WTC11 (cell line): ENCODE results near the gene LMF1. TPM values are rescaled to one million over a fixed set of nuclear protein-coding genes. Genes with fewer than 3 reads are reported as not detected.

Experiments used
- ATAC-seq: fragments of 200-7000 bp; cut with Tn5 transposase; 2 replicates; pipeline ENCODE4 v1.10.0; 2021; ENCODE audit warnings: mild to moderate bottlenecking, moderate library complexity
- CTCF ChIA-PET: fragments of 300-600 bp; sonication (Branson Sonifier 250); formaldehyde crosslinking; loops from one replicate; lab custom pipeline; 2021; ENCODE audit warnings: antibody characterized with exemption; lab: Charles Lee
- POLR2A ChIA-PET: fragments of 350-600 bp; sonication (Branson Sonifier 250); formaldehyde crosslinking; loops from one replicate; lab custom pipeline; 2021; ENCODE audit warnings: antibody characterized with exemption; lab: Charles Lee
- DNase-seq: peaks from one replicate; pipeline ENCODE4 v3.0.0; 2021; ENCODE audit warnings: low spot score
- H3K27ac Mint-ChIP-seq: 2 replicates; pipeline ENCODE4 v1.8.0; 2021; ENCODE audit warnings: mixed read lengths
- H3K27me3 Mint-ChIP-seq: 2 replicates; pipeline ENCODE4 v1.8.0; 2021; ENCODE audit warnings: low read depth, mild to moderate bottlenecking, moderate library complexity, mixed read lengths
- H3K36me3 Mint-ChIP-seq: 2 replicates; pipeline ENCODE4 v1.8.0; 2021; ENCODE audit warnings: mixed read lengths
- H3K4me1 Mint-ChIP-seq: 2 replicates; pipeline ENCODE4 v1.8.0; 2022; ENCODE audit warnings: mixed read lengths
- H3K4me3 Mint-ChIP-seq: 2 replicates; pipeline ENCODE4 v1.8.0; 2021; ENCODE audit warnings: mild to moderate bottlenecking, moderate library complexity, mixed read lengths
- H3K9me3 Mint-ChIP-seq: 2 replicates; pipeline ENCODE4 v1.8.0; 2021; ENCODE audit warnings: mixed read lengths
- CDX4 ChIP-seq: fragments of 250-450 bp; sonication (Bioruptor Pico); IDR thresholded peaks from 2 replicates; pipeline ENCODE4 v1.9.0; 2021; ENCODE audit warnings: moderate library complexity, mild to moderate bottlenecking, inconsistent platforms, borderline replicate concordance
- IRF1 ChIP-seq: sonication (generic); formaldehyde crosslinking; IDR thresholded peaks from 2 replicates; pipeline ENCODE4 v1.8.0; 2023; ENCODE audit warnings: missing genetic modification reagents
- JAZF1 ChIP-seq: fragments of 250-450 bp; sonication (Bioruptor Pico); IDR thresholded peaks from 2 replicates; pipeline ENCODE4 v1.9.0; 2021; ENCODE audit warnings: moderate library complexity, mild to moderate bottlenecking, inconsistent platforms
- MYBL2 ChIP-seq: sonication (generic); formaldehyde crosslinking; IDR thresholded peaks from 2 replicates; pipeline ENCODE4 v1.8.1; 2023; ENCODE audit warnings: mild to moderate bottlenecking, moderate library complexity, missing genetic modification reagents
- SMAD4 ChIP-seq: sonication (generic); formaldehyde crosslinking; IDR thresholded peaks from 2 replicates; pipeline ENCODE4 v1.8.0; 2022; ENCODE audit warnings: mild to moderate bottlenecking, missing genetic modification reagents
- TEAD1 ChIP-seq: sonication (generic); formaldehyde crosslinking; IDR thresholded peaks from 2 replicates; pipeline ENCODE4 v1.8.0; 2022; ENCODE audit warnings: mild to moderate bottlenecking, missing genetic modification reagents
- ZNF121 ChIP-seq: sonication (generic); formaldehyde crosslinking; IDR thresholded peaks from 2 replicates; pipeline ENCODE4 v1.8.0; 2023; ENCODE audit warnings: missing genetic modification reagents
- ZNF532 ChIP-seq: fragments of 250-450 bp; sonication (Bioruptor Pico); IDR thresholded peaks from 2 replicates; pipeline ENCODE4 v1.9.0; 2021; ENCODE audit warnings: mild to moderate bottlenecking, borderline replicate concordance
- ZSCAN18 ChIP-seq: fragments of 250-450 bp; sonication (Bioruptor Pico); IDR thresholded peaks from 2 replicates; pipeline ENCODE4 v2.1.2; 2022; ENCODE audit warnings: mild to moderate bottlenecking, moderate library complexity
- total RNA-seq: library from RNA; stranded (reverse); gene quantifications from 3 replicates; pipeline ENCODE4 v1.2.3, GENCODE V29; 2021
- TF ChIP-seq, protein P1 (sequence below): fragments of 250-450 bp; sonication (Bioruptor Pico); conservative IDR thresholded peaks from 2 replicates; pipeline ENCODE4 v1.9.0; 2021; ENCODE audit warnings: mild to moderate bottlenecking
- TF ChIP-seq, protein P2 (sequence below): fragments of 200-600 bp; IDR thresholded peaks from 2 replicates; pipeline ENCODE4 v1.8.0; 2022; ENCODE audit warnings: antibody characterized with exemption
- TF ChIP-seq, protein P3 (sequence below): sonication (generic); formaldehyde crosslinking; IDR thresholded peaks from 2 replicates; pipeline ENCODE4 v1.8.1; 2022; ENCODE audit warnings: mild to moderate bottlenecking, missing genetic modification reagents, moderate library complexity, borderline replicate concordance
- TF ChIP-seq, protein P4 (sequence below): sonication (generic); formaldehyde crosslinking; IDR thresholded peaks from 2 replicates; pipeline ENCODE4 v1.8.0; 2022; ENCODE audit warnings: mild to moderate bottlenecking, missing genetic modification reagents

The LMF1 gene
- total RNA-seq, 1 experiment from 2014 or later, result 10.5 TPM

DNA sequence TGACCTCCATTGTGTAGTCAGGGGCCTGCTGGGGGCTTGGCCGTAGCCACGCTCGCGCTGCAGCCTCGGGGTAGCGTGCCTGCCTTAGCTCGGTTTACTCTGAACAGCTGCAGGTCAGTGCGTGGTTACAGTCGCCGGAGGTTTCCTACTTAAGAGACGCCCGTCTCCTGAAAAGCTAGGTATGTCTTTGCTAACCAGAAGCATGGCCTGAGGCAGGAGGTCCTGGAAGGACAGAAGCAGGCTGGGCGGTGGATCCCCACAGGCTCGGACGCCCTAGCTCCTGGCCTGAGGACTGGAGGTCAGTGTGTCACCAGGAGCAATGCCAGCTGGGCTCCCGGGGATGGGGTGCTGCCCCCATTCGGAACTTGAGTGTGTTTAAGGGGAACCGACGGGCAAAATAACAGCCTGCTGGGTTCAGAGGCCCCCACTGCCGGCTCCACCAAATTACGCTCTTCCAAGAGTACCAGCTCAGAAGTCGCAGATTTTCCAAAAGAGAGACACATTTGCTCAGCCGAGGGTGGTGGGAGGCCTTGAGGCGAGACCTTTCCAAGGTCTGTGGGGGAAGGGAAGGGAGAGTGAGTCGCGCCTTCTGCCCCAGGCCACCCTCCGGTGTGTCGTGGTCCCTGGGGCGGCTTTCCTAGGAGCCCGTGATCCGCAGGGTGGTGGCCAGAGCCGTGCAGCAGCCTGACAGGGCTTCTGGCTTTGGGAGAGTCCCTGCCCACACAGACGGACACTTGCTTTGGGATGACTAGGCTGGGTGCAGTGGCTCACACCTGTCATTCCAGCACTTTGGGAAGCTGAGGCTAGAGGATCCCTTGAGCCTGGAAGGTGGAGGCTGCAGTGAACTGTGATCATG is 166.4 kb downstream of the LMF1 start (continued):
- TF ChIP-seq, protein P1, sequence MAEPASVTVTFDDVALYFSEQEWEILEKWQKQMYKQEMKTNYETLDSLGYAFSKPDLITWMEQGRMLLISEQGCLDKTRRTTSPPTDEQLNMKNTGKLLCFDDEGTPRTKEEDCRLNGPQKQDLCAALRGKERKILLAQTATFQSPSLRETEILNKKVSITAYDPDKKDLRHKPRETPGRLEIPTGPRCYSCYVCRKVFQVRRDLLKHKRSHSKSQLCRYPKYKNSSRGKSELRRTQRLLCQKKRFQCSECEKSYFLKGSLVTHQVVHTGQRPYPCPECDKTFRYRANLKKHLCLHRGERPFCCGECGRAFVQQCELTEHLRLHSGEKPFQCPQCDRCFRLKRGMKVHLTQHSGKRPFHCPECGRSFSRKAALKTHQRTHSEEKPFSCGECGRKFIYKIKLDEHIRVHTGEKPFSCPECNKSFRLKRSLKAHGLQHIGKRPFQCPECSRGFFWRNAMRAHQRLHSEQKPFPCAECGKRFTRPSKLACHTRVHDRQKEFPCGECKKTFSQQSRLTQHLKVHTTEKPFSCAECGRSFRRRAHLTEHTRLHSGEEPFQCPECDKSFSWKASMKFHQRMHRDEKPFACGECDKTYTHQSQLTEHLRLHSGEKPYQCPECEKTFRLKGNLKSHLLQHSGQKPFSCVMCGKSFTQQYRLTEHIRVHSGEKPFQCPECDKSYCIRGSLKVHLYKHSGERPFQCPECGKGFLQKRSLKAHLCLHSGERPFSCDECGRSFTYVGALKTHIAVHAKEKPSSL (CRISPR knock-in tag), result no peak
- no peak for TF ChIP-seq ZNF121 (CRISPR knock-in tag)

GRCh38 chr16:803754-804080 is 167.1 kb downstream of the LMF1 start:
- H3K9me3 Mint-ChIP-seq, result no peaks in the 10 kb centered on the region
- TF ChIP-seq JAZF1 (CRISPR knock-in tag) (no peak), TEAD1 (CRISPR knock-in tag) (no peak), IRF1 (no peak), ZNF532 (CRISPR knock-in tag) (no peak), MYBL2 (CRISPR knock-in tag) (no peak), CDX4 (no peak), ZSCAN18 (CRISPR knock-in tag) (no peak), SMAD4 (CRISPR knock-in tag) (no peak)
- TF ChIP-seq, protein P2, sequence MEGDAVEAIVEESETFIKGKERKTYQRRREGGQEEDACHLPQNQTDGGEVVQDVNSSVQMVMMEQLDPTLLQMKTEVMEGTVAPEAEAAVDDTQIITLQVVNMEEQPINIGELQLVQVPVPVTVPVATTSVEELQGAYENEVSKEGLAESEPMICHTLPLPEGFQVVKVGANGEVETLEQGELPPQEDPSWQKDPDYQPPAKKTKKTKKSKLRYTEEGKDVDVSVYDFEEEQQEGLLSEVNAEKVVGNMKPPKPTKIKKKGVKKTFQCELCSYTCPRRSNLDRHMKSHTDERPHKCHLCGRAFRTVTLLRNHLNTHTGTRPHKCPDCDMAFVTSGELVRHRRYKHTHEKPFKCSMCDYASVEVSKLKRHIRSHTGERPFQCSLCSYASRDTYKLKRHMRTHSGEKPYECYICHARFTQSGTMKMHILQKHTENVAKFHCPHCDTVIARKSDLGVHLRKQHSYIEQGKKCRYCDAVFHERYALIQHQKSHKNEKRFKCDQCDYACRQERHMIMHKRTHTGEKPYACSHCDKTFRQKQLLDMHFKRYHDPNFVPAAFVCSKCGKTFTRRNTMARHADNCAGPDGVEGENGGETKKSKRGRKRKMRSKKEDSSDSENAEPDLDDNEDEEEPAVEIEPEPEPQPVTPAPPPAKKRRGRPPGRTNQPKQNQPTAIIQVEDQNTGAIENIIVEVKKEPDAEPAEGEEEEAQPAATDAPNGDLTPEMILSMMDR, result no peak
- TF ChIP-seq, protein P3, sequence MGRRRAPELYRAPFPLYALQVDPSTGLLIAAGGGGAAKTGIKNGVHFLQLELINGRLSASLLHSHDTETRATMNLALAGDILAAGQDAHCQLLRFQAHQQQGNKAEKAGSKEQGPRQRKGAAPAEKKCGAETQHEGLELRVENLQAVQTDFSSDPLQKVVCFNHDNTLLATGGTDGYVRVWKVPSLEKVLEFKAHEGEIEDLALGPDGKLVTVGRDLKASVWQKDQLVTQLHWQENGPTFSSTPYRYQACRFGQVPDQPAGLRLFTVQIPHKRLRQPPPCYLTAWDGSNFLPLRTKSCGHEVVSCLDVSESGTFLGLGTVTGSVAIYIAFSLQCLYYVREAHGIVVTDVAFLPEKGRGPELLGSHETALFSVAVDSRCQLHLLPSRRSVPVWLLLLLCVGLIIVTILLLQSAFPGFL (CRISPR knock-in tag), result no peak
- TF ChIP-seq, protein P4, sequence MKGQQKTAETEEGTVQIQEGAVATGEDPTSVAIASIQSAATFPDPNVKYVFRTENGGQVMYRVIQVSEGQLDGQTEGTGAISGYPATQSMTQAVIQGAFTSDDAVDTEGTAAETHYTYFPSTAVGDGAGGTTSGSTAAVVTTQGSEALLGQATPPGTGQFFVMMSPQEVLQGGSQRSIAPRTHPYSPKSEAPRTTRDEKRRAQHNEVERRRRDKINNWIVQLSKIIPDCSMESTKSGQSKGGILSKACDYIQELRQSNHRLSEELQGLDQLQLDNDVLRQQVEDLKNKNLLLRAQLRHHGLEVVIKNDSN (CRISPR knock-in tag), result no peak
- ATAC-seq, result no peak
- H3K36me3 Mint-ChIP-seq, result peaks cover 2% of the 10 kb centered on the region; the same call in 1 of the 2 replicates
- no peak overlapping the region for H3K27ac Mint-ChIP-seq
- H3K27me3 Mint-ChIP-seq, result peaks cover 46% of the 10 kb centered on the region
- H3K4me3 Mint-ChIP-seq, result no peak overlapping the region
- POLR2A ChIA-PET, result interaction anchor here (0.6 to 1.5 kb wide), 3 partner anchors 15 to 139 kb away, joined by 3 to 4 read pairs (median 3); partner anchors contain the start of genes CHTF18 and RPUSD1
- H3K4me1 Mint-ChIP-seq, result peaks cover 8% of the 10 kb centered on the region
- CTCF ChIA-PET, result interaction anchor here (1.5 to 1.8 kb wide), 2 partner anchors 18 to 71 kb away, joined by 5 to 6 read pairs; no protein-coding TSS in a partner anchor
- DNase-seq, result no peak
